Stomach (tissue), 4 donors: ENCODE data around the gene RAB40AL.

Experiments
- CTCF ChIP-seq, 7 experiments: fragments of 450-650 bp in 4 of 7; fragments of 200-600 bp in 3 of 7; sonication (generic) in 3 of 7; IDR thresholded peaks; one replicate each; pipeline ENCODE4 v1.5.1; 2016 to 2019; ENCODE audit warnings: antibody characterized with exemption in 7 of 7, control low read depth in 2 of 7, mild to moderate bottlenecking in 1 of 7
- EP300 ChIP-seq: sonication (generic); formaldehyde crosslinking; IDR thresholded peaks from one replicate; pipeline ENCODE4 v1.6.1; 2017; ENCODE audit warnings: antibody characterized with exemption
- POLR2A ChIP-seq, 4 donors: fragments of 450-650 bp; IDR thresholded peaks; one replicate each; pipeline ENCODE4 v1.6.1; 2016; ENCODE audit warnings: antibody characterized with exemption in 4 of 4, control low read depth in 2 of 4, mild to moderate bottlenecking in 1 of 4, moderate library complexity in 1 of 4

GRCh38 chrX:102957751-102958150 is 20.7 kb downstream of the RAB40AL start:
- no peak for TF ChIP-seq POLR2A (IDR thresholded peaks at IDR 0.05)
- TF ChIP-seq CTCF (IDR thresholded peaks at IDR 0.05): no peak
- TF ChIP-seq EP300: no peak
